Measurements from ENCODE around the gene TNS3. TPM values are rescaled to one million over a fixed set of nuclear protein-coding genes. Genes with fewer than 3 reads are reported as not detected.

Gene TNS3
- total and polyA plus RNA-seq, 10 donors: 17.7 to 247 (median 147) TPM

DNA sequence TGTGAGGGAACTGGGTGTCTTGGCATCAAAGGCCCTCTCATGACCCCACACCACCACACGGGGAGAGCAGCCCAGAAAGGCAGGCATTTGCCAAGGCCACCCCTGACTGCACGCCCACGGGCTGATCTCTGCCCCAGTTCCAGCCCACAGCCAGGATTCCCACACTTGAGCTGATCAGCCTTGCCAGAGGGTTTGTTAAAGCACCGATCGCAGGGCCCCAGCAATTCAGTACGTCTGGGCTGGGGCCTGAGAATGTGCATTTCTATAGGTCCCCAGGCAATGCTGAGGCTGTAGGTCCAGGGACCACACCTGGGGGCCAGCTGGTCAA, 103.9 kb downstream of the TNS3 start:
- no peak for DNase-seq
- H3K4me3 ChIP-seq: peak overlapping the region in 1 of 8 donors; percentile 7
- peak in 2 of 3 donors; percentile 62 to 66 for TF ChIP-seq POLR2AphosphoS5 (IDR thresholded peaks at IDR 0.05)
- TF ChIP-seq, protein P1, sequence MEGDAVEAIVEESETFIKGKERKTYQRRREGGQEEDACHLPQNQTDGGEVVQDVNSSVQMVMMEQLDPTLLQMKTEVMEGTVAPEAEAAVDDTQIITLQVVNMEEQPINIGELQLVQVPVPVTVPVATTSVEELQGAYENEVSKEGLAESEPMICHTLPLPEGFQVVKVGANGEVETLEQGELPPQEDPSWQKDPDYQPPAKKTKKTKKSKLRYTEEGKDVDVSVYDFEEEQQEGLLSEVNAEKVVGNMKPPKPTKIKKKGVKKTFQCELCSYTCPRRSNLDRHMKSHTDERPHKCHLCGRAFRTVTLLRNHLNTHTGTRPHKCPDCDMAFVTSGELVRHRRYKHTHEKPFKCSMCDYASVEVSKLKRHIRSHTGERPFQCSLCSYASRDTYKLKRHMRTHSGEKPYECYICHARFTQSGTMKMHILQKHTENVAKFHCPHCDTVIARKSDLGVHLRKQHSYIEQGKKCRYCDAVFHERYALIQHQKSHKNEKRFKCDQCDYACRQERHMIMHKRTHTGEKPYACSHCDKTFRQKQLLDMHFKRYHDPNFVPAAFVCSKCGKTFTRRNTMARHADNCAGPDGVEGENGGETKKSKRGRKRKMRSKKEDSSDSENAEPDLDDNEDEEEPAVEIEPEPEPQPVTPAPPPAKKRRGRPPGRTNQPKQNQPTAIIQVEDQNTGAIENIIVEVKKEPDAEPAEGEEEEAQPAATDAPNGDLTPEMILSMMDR (IDR thresholded peaks at IDR 0.05 in 8 of 11, conservative IDR thresholded peaks at IDR 0.05 in 3 of 11): no peak
- H3K27me3 ChIP-seq (replicated peaks in 1 of 7): no peaks in the 10 kb centered on the region
- peaks cover 56 to 100% (median 87%) of the 10 kb centered on the region in 6 donors for H3K4me1 ChIP-seq
- 17 to 49% (median 43%) methylated on average over 5 to 6 of the region's 6 CpGs for WGBS, 5 donors
- peak overlapping the region in 4 of 8 donors; percentile 29 to 83 (median 69) for H3K27ac ChIP-seq
- H3K36me3 ChIP-seq: peaks cover 0 to 7% (median 0%) of the 10 kb centered on the region in 6 donors
- H3K9me3 ChIP-seq: no peaks in the 10 kb centered on the region
- intact Hi-C loops (cut with DNase I; ENCODE audit: low total_unique reads): no loop called here

DNA sequence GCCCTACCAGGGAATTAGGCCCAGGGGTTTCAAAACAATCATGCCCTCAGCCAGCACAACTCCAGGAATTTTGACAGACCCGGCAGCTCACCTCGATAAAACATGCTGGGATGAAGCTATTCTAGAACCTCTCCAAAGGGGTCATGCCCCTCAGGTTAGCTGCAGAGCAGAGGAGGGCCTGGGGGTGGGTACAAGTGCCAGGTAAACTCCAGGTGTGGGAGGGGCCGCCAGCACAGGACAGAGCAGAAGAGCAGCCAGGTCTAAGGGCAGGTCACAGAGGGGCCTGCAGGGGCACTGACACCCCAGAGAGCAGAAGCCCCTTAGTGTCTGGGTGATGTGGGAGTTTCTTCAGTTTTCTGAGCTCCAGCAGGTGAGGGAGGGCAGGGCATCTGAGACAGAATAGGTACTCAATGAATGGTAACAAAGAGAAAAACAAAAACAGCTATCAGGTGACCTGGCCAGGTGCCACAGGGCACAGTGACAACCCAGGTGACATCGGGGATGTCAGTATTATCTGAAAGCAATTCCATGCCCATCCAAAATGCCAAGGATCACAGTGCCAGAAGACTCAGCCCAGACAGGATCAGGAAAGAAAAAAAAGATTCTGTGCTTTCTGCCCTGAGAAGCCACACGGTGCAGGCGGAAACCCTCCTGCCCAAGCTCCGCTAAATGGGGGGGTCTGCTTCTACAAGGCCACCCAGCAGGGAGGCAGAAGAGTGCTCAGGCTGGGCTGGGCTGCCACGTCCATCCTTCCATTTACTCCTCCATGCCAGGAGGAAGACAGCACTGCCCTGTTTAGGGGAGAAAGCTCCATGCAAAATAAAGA, 104.5 kb downstream of the TNS3 start:
- Histone ChIP-seq H3K4me1 (peaks cover 51 to 100% (median 87%) of the 10 kb centered on the region in 6 donors), H3K27ac (peak overlapping the region in 5 of 8 donors; percentile 20 to 83 (median 55)), H3K27me3 (replicated peaks in 1 of 7) (no peaks in the 10 kb centered on the region), H3K36me3 (peaks cover 0 to 12% (median 0%) of the 10 kb centered on the region in 6 donors), H3K4me3 (peak overlapping the region in 1 of 8 donors; percentile 7), H3K9me3 (no peaks in the 10 kb centered on the region)
- 65 to 78% (median 68%) methylated on average over 8 of the region's 8 CpGs for WGBS, 5 donors
- TF ChIP-seq, protein P1 (IDR thresholded peaks at IDR 0.05 in 8 of 11, conservative IDR thresholded peaks at IDR 0.05 in 3 of 11): no peak
- no peak for TF ChIP-seq POLR2A (IDR thresholded peaks at IDR 0.05)
- TF ChIP-seq POLR2AphosphoS5 (IDR thresholded peaks at IDR 0.05): no peak
- intact Hi-C loops (cut with DNase I; ENCODE audit: low total_unique reads): no loop called here
- DNase-seq: no peak

DNA sequence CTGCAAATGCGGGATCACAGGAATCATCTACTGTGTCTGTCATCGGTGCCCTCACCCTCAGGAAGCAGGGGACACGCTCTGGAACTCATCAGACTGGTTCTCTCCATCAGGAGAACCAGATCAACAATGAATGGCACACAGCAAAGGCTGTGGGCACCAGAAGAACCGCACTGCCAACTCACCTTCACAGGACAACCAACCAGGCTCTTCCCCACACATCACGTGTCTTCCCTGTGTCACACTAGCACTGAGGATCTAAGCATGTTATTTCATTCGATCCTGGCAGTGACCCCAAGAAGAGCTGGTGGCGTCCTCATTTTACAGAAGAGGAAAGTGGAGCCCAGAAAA, 106.1 kb downstream of the TNS3 start:
- H3K27me3 ChIP-seq (replicated peaks in 1 of 7): no peaks in the 10 kb centered on the region
- TF ChIP-seq, protein P1 (IDR thresholded peaks at IDR 0.05 in 8 of 11, conservative IDR thresholded peaks at IDR 0.05 in 3 of 11): no peak
- TF ChIP-seq POLR2A (IDR thresholded peaks at IDR 0.05) (no peak), POLR2AphosphoS5 (IDR thresholded peaks at IDR 0.05) (no peak)
- 80 to 85% (median 83%) methylated on average over 7 of the region's 7 CpGs for WGBS, 5 donors
- no peak overlapping the region for H3K4me3 ChIP-seq
- H3K9me3 ChIP-seq: no peaks in the 10 kb centered on the region
- DNase-seq: no peak
- H3K27ac ChIP-seq: peak overlapping the region; percentile 22 to 84 (median 76)
- peaks cover 37 to 93% (median 73%) of the 10 kb centered on the region in 6 donors for H3K4me1 ChIP-seq
- intact Hi-C loops (cut with DNase I; ENCODE audit: low total_unique reads): no loop called here
- peaks cover 0 to 27% (median 0%) of the 10 kb centered on the region in 6 donors for H3K36me3 ChIP-seq

All from spleen (tissue), 11 donors.